Measurements from ENCODE around the gene PANK1. TPM values are rescaled to one million over a fixed set of nuclear protein-coding genes. Genes with fewer than 3 reads are reported as not detected.

The PANK1 gene
- total and polyA plus RNA-seq, 9 of the 15 experiments (the other 6 are each of a cell fraction or from before 2014, with no cell fraction given): 1.7 to 10.7 (median 6.5) TPM

DNA sequence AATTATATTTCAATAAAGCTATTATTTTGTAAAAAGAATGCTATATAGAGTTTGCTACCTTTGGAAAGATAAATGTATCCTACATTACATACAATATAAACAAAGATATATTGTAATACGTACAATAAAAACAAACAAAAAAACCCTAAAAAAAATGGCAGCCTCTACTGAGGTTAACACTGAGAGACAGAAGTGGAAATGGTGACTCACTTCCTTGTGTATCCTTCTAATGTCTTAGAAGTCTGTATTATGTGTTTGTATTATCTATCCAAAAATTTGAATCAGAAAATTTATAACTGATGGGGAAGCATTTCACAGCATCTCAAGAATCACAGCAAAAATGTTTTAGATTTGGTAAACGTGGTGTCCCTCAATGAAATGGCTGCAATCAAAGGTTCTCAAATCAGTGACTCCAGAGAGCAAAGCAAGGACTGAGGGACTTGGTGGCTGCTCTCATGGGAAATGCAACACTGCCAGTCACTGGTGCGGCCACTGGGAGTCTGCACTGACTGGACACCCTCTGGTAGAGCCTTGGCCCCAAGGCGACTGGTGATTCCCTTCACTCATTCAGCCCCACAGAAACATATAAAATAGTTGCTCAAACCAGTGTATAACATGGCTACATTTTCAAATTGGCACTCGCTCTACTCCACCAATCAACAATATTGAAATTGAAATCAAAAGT, 53.8 kb downstream of the PANK1 start:
- FAIRE-seq (no peak), ATAC-seq (no peak), DNase-seq (ENCODE audit: extremely low read depth in 1 of 4, low spot score in 3 of 4) (no peak)
- Histone ChIP-seq H3K4me3 (no peak overlapping the region), H3K9me3 (replicated peaks; ENCODE audit: control insufficient read depth, insufficient read depth, low read depth, low read length) (no peaks in the 10 kb centered on the region), H3K27ac (ENCODE audit: extremely low read depth, low read depth, low read length) (no peak overlapping the region), H3K9ac (ENCODE audit: insufficient read depth in 1 of 2, low read depth in 2 of 2, low read length in 2 of 2) (no peak overlapping the region), H3K79me2 (ENCODE audit: control insufficient read depth, insufficient read depth, low read length) (no peaks in the 10 kb centered on the region), H3K27me3 (ENCODE audit: control insufficient read depth in 2 of 2, insufficient read depth in 2 of 2, low read length in 2 of 2) (no peaks in the 10 kb centered on the region), H3K4me2 (ENCODE audit: insufficient read depth, low read length) (no peak overlapping the region), H4K20me1 (replicated peaks; ENCODE audit: control insufficient read depth, insufficient read depth, low read length) (no peaks in the 10 kb centered on the region), H3K9me1 (ENCODE audit: control insufficient read depth, insufficient read depth, low read length) (no peaks in the 10 kb centered on the region), H2AFZ (ENCODE audit: low read depth, low read length) (no peak overlapping the region), H3K36me3 (ENCODE audit: control insufficient read depth, insufficient read depth, low read length) (peaks cover 19% of the 10 kb centered on the region; the same call in 2 of the 3 replicates), H3K4me1 (replicated peaks in 1 of 2; ENCODE audit: control insufficient read depth in 2 of 2, insufficient read depth in 2 of 2, low read length in 2 of 2) (no peaks in the 10 kb centered on the region)
- 69% methylated on average over 5 of the region's 5 CpGs for WGBS (ENCODE audit: insufficient coverage, low coverage, missing lambda C conversion rate)
- ChIA-PET CTCF (ENCODE audit: low intra/inter-chr PET ratio) (no interaction called here), POLR2A (no interaction called here)
- intact Hi-C loops (cut with micrococcal nuclease): no loop called here
- in situ Hi-C loops (cut with MboI): no loop called here
- BruUV-seq (replicated peaks): no TSS peak
- no peak for TF ChIP-seq ZNF277 (CRISPR knock-in tag; IDR thresholded peaks at IDR 0.05; ENCODE audit: borderline replicate concordance)
- TF ChIP-seq NCOA6 (IDR thresholded peaks at IDR 0.05): no peak
- TF ChIP-seq, protein P1, sequence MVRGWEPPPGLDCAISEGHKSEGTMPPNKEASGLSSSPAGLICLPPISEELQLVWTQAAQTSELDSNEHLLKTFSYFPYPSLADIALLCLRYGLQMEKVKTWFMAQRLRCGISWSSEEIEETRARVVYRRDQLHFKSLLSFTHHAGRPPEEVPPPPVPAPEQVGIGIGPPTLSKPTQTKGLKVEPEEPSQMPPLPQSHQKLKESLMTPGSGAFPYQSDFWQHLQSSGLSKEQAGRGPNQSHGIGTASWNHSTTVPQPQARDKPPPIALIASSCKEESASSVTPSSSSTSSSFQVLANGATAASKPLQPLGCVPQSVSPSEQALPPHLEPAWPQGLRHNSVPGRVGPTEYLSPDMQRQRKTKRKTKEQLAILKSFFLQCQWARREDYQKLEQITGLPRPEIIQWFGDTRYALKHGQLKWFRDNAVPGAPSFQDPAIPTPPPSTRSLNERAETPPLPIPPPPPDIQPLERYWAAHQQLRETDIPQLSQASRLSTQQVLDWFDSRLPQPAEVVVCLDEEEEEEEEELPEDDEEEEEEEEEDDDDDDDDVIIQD (CRISPR knock-in tag; IDR thresholded peaks at IDR 0.05): no peak
